PC-9 (cell line): ENCODE data around the gene RALGPS1.

Source experiments
- CTCF ChIP-seq: fragments of 200-600 bp; sonication (generic); conservative IDR thresholded peaks from 2 replicates; pipeline ENCODE4 v1.6.1; 2017; ENCODE audit warnings: mixed run types, antibody characterized with exemption, mild to moderate bottlenecking, moderate library complexity
- EZH2 ChIP-seq: fragments of 200-600 bp; sonication (generic); IDR thresholded peaks from 2 replicates; pipeline ENCODE4 v1.8.0; 2017; ENCODE audit warnings: antibody characterized with exemption, low read depth

- TF ChIP-seq CTCF: no peak
- no peak for TF ChIP-seq EZH2
These were observed 21.0 kb downstream of the RALGPS1 start for GRCh38 chr9:126935630-126936029.
